GM12878 (cell line): ENCODE measurements around the gene PARK7. TPM values are rescaled to one million over a fixed set of nuclear protein-coding genes. Genes with fewer than 3 reads are reported as not detected.

Experiments
- ATAC-seq: fragments of 200-7000 bp; cut with Tn5 transposase; 3 replicates; pipeline ENCODE4 v1.9.1; 2020; ENCODE audit warnings: mild to moderate bottlenecking, moderate library complexity
- BruUV-seq: library from RNA; stranded (reverse); fragments of 400-500 nt; replicated peaks from 2 replicates; lab custom pipeline; 2021; lab: Mats Ljungman, UMichigan
- CTCF ChIA-PET: fragments of 300-600 bp; sonication (Branson Sonifier 250); formaldehyde crosslinking; extraction: SDS; loops from one replicate; lab custom pipeline; 2021; ENCODE audit warnings: inconsistent platforms; lab: Yijun Ruan, JAX
- POLR2A ChIA-PET: fragments of 350-600 bp; formaldehyde crosslinking; extraction: SDS; loops from one replicate; lab custom pipeline; 2021; ENCODE audit warnings: inconsistent platforms; lab: Charles Lee
- RAD21 ChIA-PET: fragments of 300-600 bp; sonication (Branson Sonifier 250); formaldehyde crosslinking; loops from one replicate; lab custom pipeline; 2023; ENCODE audit warnings: antibody characterized with exemption; ENCODE audit not compliant: unreplicated experiment; lab: Charles Lee
- SMC1A ChIA-PET: fragments of 300-600 bp; sonication (Branson Sonifier 250); formaldehyde crosslinking; loops from one replicate; lab custom pipeline; 2023; ENCODE audit not compliant: unreplicated experiment, uncharacterized antibody; lab: Charles Lee
- DNase-seq: peaks from one replicate; pipeline ENCODE4 v3.0.0-alpha.2; 2011; ENCODE audit warnings: low read depth, low spot score
- FAIRE-seq: peaks from 3 replicates; lab custom pipeline; 2011; peaks lifted over from hg19 to GRCh38; lab: Jason Lieb, UNC
- H2AFZ ChIP-seq: 2 replicates; pipeline ENCODE4 v1.6.0; 2011; ENCODE audit warnings: low read depth, low read length, control low read depth; ENCODE audit not compliant: control insufficient read depth
- H3K27ac ChIP-seq: 2 replicates; pipeline ENCODE4 v1.5.1; 2011; ENCODE audit warnings: control low read depth; ENCODE audit not compliant: control insufficient read depth, insufficient read depth
- H3K27me3 ChIP-seq, 2 experiments: replicated peaks in 1 of 2; 2 replicates each; pipeline versions ENCODE4 v1.6.0 to v1.6.1; 2011; ENCODE audit warnings: low read length in 1 of 2; ENCODE audit not compliant: control insufficient read depth in 2 of 2, insufficient read depth in 2 of 2
- H3K36me3 ChIP-seq, 2 experiments: 2 replicates each; pipeline ENCODE4 v1.5.1; 2011; ENCODE audit warnings: low read length in 1 of 2; ENCODE audit not compliant: control insufficient read depth in 2 of 2, insufficient read depth in 2 of 2
- H3K4me1 ChIP-seq: 2 replicates; pipeline ENCODE4 v1.6.1; 2011; ENCODE audit warnings: mild to moderate bottlenecking, low read length, moderate library complexity, mixed read lengths; ENCODE audit not compliant: control insufficient read depth, insufficient read depth
- H3K4me2 ChIP-seq: 2 replicates; pipeline ENCODE4 v1.6.0; 2011; ENCODE audit warnings: control low read depth; ENCODE audit not compliant: control insufficient read depth, insufficient read depth
- H3K4me3 ChIP-seq: fragments of 200-600 bp; sonication (generic); 2 replicates; pipeline ENCODE4 v1.5.1; 2016
- H3K79me2 ChIP-seq: 2 replicates; pipeline ENCODE4 v1.6.0; 2011; ENCODE audit warnings: low read length; ENCODE audit not compliant: control insufficient read depth, insufficient read depth
- H3K9ac ChIP-seq: 2 replicates; pipeline ENCODE4 v1.8.0; 2011; ENCODE audit warnings: low read length, control low read depth, mixed read lengths; ENCODE audit not compliant: control insufficient read depth, insufficient read depth
- H3K9me3 ChIP-seq: replicated peaks from 3 replicates; pipeline ENCODE4 v1.5.1; 2011; ENCODE audit warnings: mild to moderate bottlenecking, low read length; ENCODE audit not compliant: control insufficient read depth, insufficient read depth
- H4K20me1 ChIP-seq: 2 replicates; pipeline ENCODE4 v1.6.0; 2011; ENCODE audit not compliant: control insufficient read depth, insufficient read depth
- NBN ChIP-seq: fragments of 450-650 bp; IDR thresholded peaks from 2 replicates; pipeline ENCODE4 v1.6.1; 2016
- NKRF ChIP-seq: fragments of 450-650 bp; conservative IDR thresholded peaks from 2 replicates; pipeline ENCODE4 v1.6.1; 2017; ENCODE audit warnings: mild to moderate bottlenecking, moderate library complexity
- PKNOX1 ChIP-seq: fragments of 450-650 bp; IDR thresholded peaks from 2 replicates; pipeline ENCODE4 v1.6.1; 2016; ENCODE audit warnings: mild to moderate bottlenecking
- RAD21 ChIP-seq: IDR thresholded peaks from 2 replicates; pipeline ENCODE4 v1.6.1; 2011; ENCODE audit warnings: mild to moderate bottlenecking, low read depth, low read length, moderate library complexity; ENCODE audit not compliant: insufficient read depth
- RAD51 ChIP-seq: fragments of 450-650 bp; IDR thresholded peaks from 2 replicates; pipeline ENCODE4 v1.6.1; 2016; ENCODE audit warnings: moderate library complexity, mild to moderate bottlenecking, inconsistent platforms
- SMARCA5 ChIP-seq: fragments of 450-650 bp; IDR thresholded peaks from 2 replicates; pipeline ENCODE4 v1.6.1; 2017; ENCODE audit warnings: mild to moderate bottlenecking
- ZNF217 ChIP-seq: fragments of 450-650 bp; IDR thresholded peaks from 2 replicates; pipeline ENCODE4 v1.6.1; 2017; ENCODE audit warnings: antibody characterized with exemption, mild to moderate bottlenecking
- WGBS: methylation state at CpG from one replicate; pipeline ENCODE4 v1.1.6; 2016; ENCODE audit warnings: low lambda C conversion rate; ENCODE audit not compliant: insufficient replicate concordance, insufficient coverage; ENCODE audit errors: missing lambda C conversion rate; 5-methylcytosine and 5-hydroxymethylcytosine counted together
- in situ Hi-C: fragments of 300-500 bp; cut with MboI; formaldehyde crosslinking; loops from 9 replicates; pipeline ENCODE4 v1.14.3; 2018; ENCODE audit warnings: mixed read lengths
- intact Hi-C: fragments of 100-400 bp; cut with micrococcal nuclease; formaldehyde crosslinking; loops from one replicate; pipeline ENCODE4 v1.14.2; 2022; ENCODE audit not compliant: unreplicated experiment
- polyA plus RNA-seq, 11 experiments: library from polyadenylated mRNA; depleted of rRNA in 4 of 11; unstranded in 6 of 11; stranded (reverse) in 5 of 11; fragments of >200 nt; fragmentation: Nextera tagmentation in 4 of 11; fragmentation: Illumina TruSeq in 1 of 11; extraction: Ambion mirVana in 4 of 11; extraction: Trizol in 1 of 11; gene quantifications; 1 replicate in 1 of 11; 2 replicates in 10 of 11; pipeline versions ENCODE4 v1.2.1 to v1.2.3, GENCODE V29; 2011 to 2016; ENCODE audit warnings: inconsistent platforms in 2 of 11, missing spikeins in 2 of 11, low read depth in 1 of 11
- total RNA-seq, 4 experiments: library from RNA; depleted of rRNA in 3 of 4; stranded (reverse); fragments of >200 nt in 3 of 4; fragmentation: Illumina TruSeq in 1 of 4; extraction: Trizol in 1 of 4; gene quantifications; 2 replicates each; pipeline versions ENCODE4 v1.2.1 to v1.2.3, GENCODE V29; 2013 to 2021

Gene PARK7
- total and polyA plus RNA-seq, 10 of the 15 experiments (the other 5 are each of a cell fraction or from before 2014, with no cell fraction given): 267 to 1,056 (median 495) TPM

GRCh38 chr1:7962014-7962335 lies 464 bp downstream of the PARK7 start:
- Histone ChIP-seq H3K79me2 (peaks cover 50% of the 10 kb centered on the region), H3K9me3 (no peaks in the 10 kb centered on the region), H2AFZ (peak overlapping the region; percentile 77), H3K36me3 (peaks cover 0 to 21% of the 10 kb centered on the region in 2 experiments; a peak in 3 of 4 replicates), H3K9ac (peak overlapping the region; percentile 97), H3K27ac (peak overlapping the region; percentile 94), H3K27me3 (no peaks in the 10 kb centered on the region), H3K4me3 (peak overlapping the region; percentile 84), H4K20me1 (no peaks in the 10 kb centered on the region; the same call in 1 of the 2 replicates), H3K4me1 (peaks cover 6% of the 10 kb centered on the region; the same call in 1 of the 2 replicates), H3K4me2 (peak overlapping the region; percentile 71)
- ChIA-PET CTCF (interaction anchor here (1.1 kb wide), 1 partner anchor 22 kb away, joined by 4 read pairs; the partner anchor contains the start of gene TNFRSF9), SMC1A (interaction anchor here (0.8 to 2.5 kb wide), 4 partner anchors 18 to 31 kb away, joined by 3 to 7 read pairs (median 4); partner anchors contain the start of gene TNFRSF9), RAD21 (interaction anchor here (1.3 to 1.4 kb wide), 2 partner anchors 14 to 20 kb away, joined by 3 to 4 read pairs; no protein-coding TSS in a partner anchor), POLR2A (interaction anchor here (1.0 to 1.5 kb wide), 3 partner anchors 13 to 22 kb away, joined by 3 to 5 read pairs (median 4); no protein-coding TSS in a partner anchor)
- ATAC-seq (peak; percentile 52), DNase-seq (no peak), FAIRE-seq (no peak)
- in situ Hi-C loops: no loop called here
- WGBS: 3% methylated on average over 10 of the region's 10 CpGs
- TF ChIP-seq NKRF (0 out of 2 replicates have a peak, but pooled peaks have one; percentile 7), RAD21 (no peak), ZNF217 (0 out of 2 replicates have a peak, but pooled peaks have one; percentile 9), SMARCA5 (peak; percentile 8; the same call in 1 of the 2 replicates), NBN (no peak), PKNOX1 (peak; percentile 45; the same call in 1 of the 2 replicates), RAD51 (no peak)
- intact Hi-C loops: no loop called here
- BruUV-seq: no TSS peak
